Gastroesophageal sphincter (tissue), 4 donors: ENCODE results near the gene TSPYL4. TPM values are rescaled to one million over a fixed set of nuclear protein-coding genes. Genes with fewer than 3 reads are reported as not detected.
"Not testable (repeated sequence)": the region's sequence is repeated elsewhere in the genome, so short reads cannot be mapped to it uniquely, and the experiment has no call there.

ENCODE experiments used
- ATAC-seq: fragments of 150-250 bp; one replicate; pipeline ENCODE4 v1.9.1; 2016; ENCODE audit warnings: mild to moderate bottlenecking, moderate library complexity
- H3K27ac ChIP-seq, 4 donors: fragments of 200-600 bp; sonication (generic) in 3 of 4; 1 replicate in 3 of 4; 2 replicates in 1 of 4; pipeline ENCODE4 v1.5.1; 2016 to 2019
- H3K27me3 ChIP-seq: fragments of 200-600 bp; sonication (generic); one replicate; pipeline ENCODE4 v1.5.1; 2019
- H3K36me3 ChIP-seq, 2 donors: fragments of 200-600 bp; sonication (generic); one replicate each; pipeline ENCODE4 v1.5.1; 2019; ENCODE audit warnings: control low read depth in 1 of 2
- H3K4me1 ChIP-seq, 3 donors: fragments of 200-600 bp; sonication (generic); 1 replicate in 2 of 3; 2 replicates in 1 of 3; pipeline ENCODE4 v1.5.1; 2016 to 2019; ENCODE audit warnings: control low read depth in 2 of 3
- H3K4me3 ChIP-seq, 2 donors: fragments of 200-600 bp; sonication (generic); one replicate each; pipeline ENCODE4 v1.5.1; 2019; ENCODE audit warnings: mild to moderate bottlenecking in 1 of 2, moderate library complexity in 1 of 2
- H3K9me3 ChIP-seq, 3 donors: fragments of 200-600 bp; sonication (generic); one replicate each; pipeline ENCODE4 v1.5.1; 2017 to 2019; ENCODE audit warnings: control low read depth in 2 of 3
- EP300 ChIP-seq: sonication (generic); formaldehyde crosslinking; IDR thresholded peaks from one replicate; pipeline ENCODE4 v1.6.1; 2017; ENCODE audit warnings: antibody characterized with exemption, mild to moderate bottlenecking
- POLR2A ChIP-seq, 2 donors: fragments of 450-650 bp; IDR thresholded peaks; one replicate each; pipeline ENCODE4 v1.6.1; 2017; ENCODE audit warnings: antibody characterized with exemption in 2 of 2, mild to moderate bottlenecking in 2 of 2, moderate library complexity in 1 of 2
- POLR2AphosphoS5 ChIP-seq: sonication (generic); formaldehyde crosslinking; IDR thresholded peaks from one replicate; pipeline ENCODE4 v1.6.1; 2017; ENCODE audit warnings: antibody characterized with exemption
- WGBS, 2 donors: methylation state at CpG; one replicate each; pipeline ENCODE4 v1.1.5; 2018; ENCODE audit warnings: low coverage in 1 of 2; 5-methylcytosine and 5-hydroxymethylcytosine counted together
- total RNA-seq, 4 donors: library from RNA; depleted of rRNA; stranded (reverse); fragments of >200 nt; gene quantifications; one replicate each; pipeline ENCODE4 v1.1.0, GENCODE V29; 2016
- TF ChIP-seq, protein P1 (sequence below), 4 experiments: fragments of 200-600 bp in 2 of 4; fragments of 450-650 bp in 2 of 4; sonication (generic) in 1 of 4; IDR thresholded peaks; one replicate each; pipeline ENCODE4 v1.5.1; 2017 to 2019; ENCODE audit warnings: antibody characterized with exemption in 4 of 4, mild to moderate bottlenecking in 2 of 4, moderate library complexity in 2 of 4

Gene TSPYL4
- total RNA-seq, 4 donors from 2014 or later = 19.1 to 28.5 (median 20.0) TPM

DNA sequence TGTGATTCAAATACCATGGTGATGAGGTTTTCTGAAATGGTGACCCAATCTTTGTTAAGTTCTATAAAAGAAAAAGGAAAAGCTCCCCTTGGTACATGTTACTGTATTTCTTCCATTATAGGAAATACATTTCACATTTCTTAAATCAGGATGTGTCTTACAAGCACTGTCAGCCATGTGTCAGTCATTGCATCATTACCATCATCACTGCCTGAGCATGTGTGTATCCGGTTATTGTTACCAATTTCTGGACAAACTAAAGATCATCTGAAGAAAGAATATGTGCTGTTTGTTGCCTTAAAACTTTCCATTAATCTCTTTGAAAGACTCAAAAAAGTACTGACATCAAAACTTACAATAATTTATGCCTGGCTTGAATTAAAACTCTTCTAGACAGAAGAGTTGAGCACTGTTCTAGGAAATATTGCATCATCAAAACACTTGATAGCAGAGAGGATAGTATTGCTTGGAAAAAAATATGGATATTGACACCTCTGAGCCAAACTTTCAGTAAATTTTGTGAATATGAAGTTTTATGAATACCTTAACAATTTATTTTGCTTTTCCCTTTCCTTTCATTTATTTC lies 33.0 kb upstream of the TSPYL4 start:
- no peaks in the 10 kb centered on the region for H3K4me1 ChIP-seq
- TF ChIP-seq POLR2A (IDR thresholded peaks at IDR 0.05) = no peak
- TF ChIP-seq POLR2AphosphoS5 = no peak
- TF ChIP-seq, protein P1, sequence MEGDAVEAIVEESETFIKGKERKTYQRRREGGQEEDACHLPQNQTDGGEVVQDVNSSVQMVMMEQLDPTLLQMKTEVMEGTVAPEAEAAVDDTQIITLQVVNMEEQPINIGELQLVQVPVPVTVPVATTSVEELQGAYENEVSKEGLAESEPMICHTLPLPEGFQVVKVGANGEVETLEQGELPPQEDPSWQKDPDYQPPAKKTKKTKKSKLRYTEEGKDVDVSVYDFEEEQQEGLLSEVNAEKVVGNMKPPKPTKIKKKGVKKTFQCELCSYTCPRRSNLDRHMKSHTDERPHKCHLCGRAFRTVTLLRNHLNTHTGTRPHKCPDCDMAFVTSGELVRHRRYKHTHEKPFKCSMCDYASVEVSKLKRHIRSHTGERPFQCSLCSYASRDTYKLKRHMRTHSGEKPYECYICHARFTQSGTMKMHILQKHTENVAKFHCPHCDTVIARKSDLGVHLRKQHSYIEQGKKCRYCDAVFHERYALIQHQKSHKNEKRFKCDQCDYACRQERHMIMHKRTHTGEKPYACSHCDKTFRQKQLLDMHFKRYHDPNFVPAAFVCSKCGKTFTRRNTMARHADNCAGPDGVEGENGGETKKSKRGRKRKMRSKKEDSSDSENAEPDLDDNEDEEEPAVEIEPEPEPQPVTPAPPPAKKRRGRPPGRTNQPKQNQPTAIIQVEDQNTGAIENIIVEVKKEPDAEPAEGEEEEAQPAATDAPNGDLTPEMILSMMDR (IDR thresholded peaks at IDR 0.05) = no peak
- no peak for TF ChIP-seq EP300
- no peaks in the 10 kb centered on the region for H3K9me3 ChIP-seq
- no peak overlapping the region for H3K27ac ChIP-seq
- H3K27me3 ChIP-seq = no peaks in the 10 kb centered on the region
- no peak for ATAC-seq
- H3K36me3 ChIP-seq = no peaks in the 10 kb centered on the region
- WGBS, 2 donors = 88 to 89% methylated on average over 1 of the region's 1 CpG
- H3K4me3 ChIP-seq = no peak overlapping the region

DNA sequence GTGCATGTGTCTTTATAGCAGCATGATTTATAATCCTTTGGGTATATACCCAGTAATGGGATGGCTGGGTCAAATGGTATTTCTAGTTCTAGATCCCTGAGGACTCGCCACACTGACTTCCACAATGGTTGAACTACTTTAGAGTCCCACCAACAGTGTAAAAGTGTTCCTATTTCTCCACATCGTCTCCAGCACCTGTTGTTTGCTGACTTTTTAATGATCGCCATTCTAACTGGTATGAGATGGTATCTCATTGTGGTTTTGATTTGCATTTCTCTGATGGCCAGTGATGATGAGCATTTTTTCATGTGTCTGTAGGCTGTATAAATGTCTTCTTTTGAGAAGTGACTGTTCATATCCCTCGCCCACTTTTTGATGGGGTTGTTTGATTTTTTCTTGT lies 31.1 kb upstream of the TSPYL4 start:
- H3K4me1 ChIP-seq = peaks cover 0 to 12% (median 5%) of the 10 kb centered on the region in 3 donors
- not testable (repeated sequence) for H3K36me3 ChIP-seq, ATAC-seq, H3K27ac ChIP-seq, H3K9me3 ChIP-seq, H3K4me3 ChIP-seq, H3K27me3 ChIP-seq
- 97 to 100% methylated on average over 4 of the region's 4 CpGs for WGBS, 2 donors

DNA sequence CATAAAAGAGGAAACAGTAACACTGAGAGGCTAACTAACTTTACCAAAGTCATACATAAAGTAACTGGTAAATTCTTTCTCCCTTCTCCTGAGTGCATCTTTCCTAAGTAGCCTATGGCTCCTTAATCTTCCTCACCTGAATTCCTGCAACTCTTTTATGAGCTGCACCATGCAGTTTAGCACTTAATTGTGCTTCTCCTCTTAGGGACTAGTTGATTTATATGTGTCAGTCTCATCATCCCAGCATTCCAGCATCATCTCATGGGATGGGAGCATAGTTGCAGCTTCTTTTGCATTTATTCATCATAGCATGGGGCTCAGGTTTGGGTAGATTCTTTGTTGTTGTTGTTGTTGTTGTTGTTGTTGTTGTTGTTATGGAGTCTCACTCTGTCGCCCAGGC lies 29.3 kb upstream of the TSPYL4 start:
- 50 to 57% methylated on average over 1 of the region's 1 CpG for WGBS, 2 donors
- no peak for ATAC-seq
- TF ChIP-seq, protein P1 (IDR thresholded peaks at IDR 0.05) = no peak
- TF ChIP-seq POLR2AphosphoS5 (no peak), POLR2A (IDR thresholded peaks at IDR 0.05) (no peak), EP300 (no peak)
- H3K9me3 ChIP-seq = no peaks in the 10 kb centered on the region
- H3K27me3 ChIP-seq = no peaks in the 10 kb centered on the region
- no peak overlapping the region for H3K27ac ChIP-seq
- H3K4me3 ChIP-seq = no peak overlapping the region
- H3K4me1 ChIP-seq = peaks cover 0 to 18% (median 9%) of the 10 kb centered on the region in 3 donors
- H3K36me3 ChIP-seq = no peaks in the 10 kb centered on the region

DNA sequence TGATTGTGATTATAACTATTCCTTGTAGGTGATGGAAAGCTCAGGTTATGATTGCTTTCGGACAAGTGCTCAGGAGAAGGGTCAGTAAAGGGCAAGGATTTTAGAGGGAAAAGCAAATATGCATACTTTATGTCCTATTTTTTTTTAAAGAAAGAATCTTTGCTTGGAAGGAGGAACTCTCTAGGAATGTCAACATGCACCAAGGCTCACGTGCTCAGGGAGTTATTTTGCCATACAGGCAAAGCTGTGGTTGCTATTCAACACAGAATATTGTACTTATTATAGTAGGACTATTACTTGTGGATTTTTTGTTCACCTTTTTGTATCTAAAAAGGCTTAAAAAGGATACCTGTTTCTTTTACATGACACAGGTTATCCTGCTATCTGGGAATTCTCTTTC lies 28.8 kb upstream of the TSPYL4 start:
- Histone ChIP-seq H3K36me3 (no peaks in the 10 kb centered on the region), H3K27ac (no peak overlapping the region), H3K9me3 (no peaks in the 10 kb centered on the region), H3K4me3 (no peak overlapping the region), H3K4me1 (peaks cover 0 to 23% (median 13%) of the 10 kb centered on the region in 3 donors), H3K27me3 (no peaks in the 10 kb centered on the region)
- TF ChIP-seq, protein P1 (IDR thresholded peaks at IDR 0.05) = no peak
- no peak for TF ChIP-seq EP300
- TF ChIP-seq POLR2A (IDR thresholded peaks at IDR 0.05) = no peak
- 50 to 79% methylated on average over 2 of the region's 2 CpGs for WGBS, 2 donors
- no peak for ATAC-seq

DNA sequence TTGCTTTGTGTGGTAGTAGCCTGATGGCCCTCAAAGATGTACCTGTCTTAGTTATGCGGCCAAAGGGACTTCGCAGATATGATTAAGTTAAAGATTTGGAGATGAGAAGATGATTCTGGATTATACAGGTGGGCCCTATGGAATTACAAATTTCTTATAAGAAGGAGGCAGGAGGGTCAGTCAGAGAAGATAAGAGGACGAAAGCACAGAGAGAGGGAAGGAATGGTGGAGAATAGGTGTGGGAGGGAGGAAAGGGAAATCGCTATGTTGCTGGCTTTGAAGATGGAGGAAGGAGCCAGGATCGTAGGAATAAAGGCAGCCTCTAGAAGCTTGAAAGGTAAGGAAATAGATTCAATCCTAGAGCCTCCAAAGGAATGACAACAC lies 27.1 kb upstream of the TSPYL4 start:
- Histone ChIP-seq H3K4me1 (peaks cover 0 to 41% (median 14%) of the 10 kb centered on the region in 3 donors), H3K4me3 (no peak overlapping the region), H3K36me3 (no peaks in the 10 kb centered on the region), H3K27ac (peak overlapping the region in 3 of 4 donors; percentile 98 to 100 (median 99)), H3K27me3 (no peaks in the 10 kb centered on the region), H3K9me3 (no peaks in the 10 kb centered on the region)
- 85 to 89% methylated on average over 5 of the region's 5 CpGs for WGBS, 2 donors
- TF ChIP-seq, protein P1 (IDR thresholded peaks at IDR 0.05) = no peak
- no peak for TF ChIP-seq POLR2AphosphoS5
- no peak for TF ChIP-seq EP300
- no peak for TF ChIP-seq POLR2A (IDR thresholded peaks at IDR 0.05)
- ATAC-seq = no peak
